Liver (tissue), 9 donors: Measurements from ENCODE around the gene LOX. TPM values are rescaled to one million over a fixed set of nuclear protein-coding genes. Genes with fewer than 3 reads are reported as not detected.

Experiments used
- DNase-seq: peaks from one replicate; pipeline ENCODE4 v3.0.0-alpha.2; 2017; ENCODE audit warnings: low spot score
- H3K27ac ChIP-seq, 2 donors: one replicate each; pipeline ENCODE4 v1.7.0; 2013; ENCODE audit warnings: inconsistent platforms in 2 of 2, low read length in 2 of 2, control low read depth in 1 of 2, low read depth in 1 of 2, mild to moderate bottlenecking in 1 of 2
- H3K27me3 ChIP-seq, 4 donors: one replicate each; pipeline versions ENCODE4 v1.6.1 to v1.7.0; 2013; ENCODE audit warnings: low read length in 3 of 4, inconsistent platforms in 1 of 4, mild to moderate bottlenecking in 1 of 4, moderate library complexity in 1 of 4; ENCODE audit not compliant: control insufficient read depth in 4 of 4, insufficient read depth in 4 of 4
- H3K36me3 ChIP-seq, 4 donors: one replicate each; pipeline versions ENCODE4 v1.6.1 to v1.7.0; 2013; ENCODE audit warnings: low read length in 3 of 4, mild to moderate bottlenecking in 3 of 4, low read depth in 1 of 4, moderate library complexity in 1 of 4; ENCODE audit not compliant: control insufficient read depth in 4 of 4, insufficient read depth in 3 of 4
- H3K4me1 ChIP-seq, 4 donors: one replicate each; pipeline versions ENCODE4 v1.6.1 to v1.7.0; 2013; ENCODE audit warnings: low read length in 3 of 4, mild to moderate bottlenecking in 3 of 4, moderate library complexity in 1 of 4; ENCODE audit not compliant: control insufficient read depth in 4 of 4, insufficient read depth in 4 of 4
- H3K4me3 ChIP-seq, 3 donors: one replicate each; pipeline versions ENCODE4 v1.6.1 to v1.7.0; 2013; ENCODE audit warnings: low read length in 3 of 3, control low read depth in 1 of 3, low read depth in 1 of 3, mild to moderate bottlenecking in 1 of 3
- H3K9ac ChIP-seq, 2 donors: one replicate each; pipeline ENCODE4 v1.7.0; 2013; ENCODE audit warnings: low read length in 2 of 2, mild to moderate bottlenecking in 2 of 2, moderate library complexity in 2 of 2, control low read depth in 1 of 2, low read depth in 1 of 2
- H3K9me3 ChIP-seq, 4 donors: one replicate each; pipeline versions ENCODE4 v1.6.1 to v1.7.0; 2013; ENCODE audit warnings: low read length in 3 of 4; ENCODE audit not compliant: control insufficient read depth in 4 of 4
- FOXA1 ChIP-seq: IDR thresholded peaks from 2 replicates; pipeline ENCODE4 v1.6.1; 2016; ENCODE audit warnings: antibody characterized with exemption
- FOXA2 ChIP-seq: IDR thresholded peaks from 2 replicates; pipeline ENCODE4 v1.6.1; 2016; ENCODE audit warnings: antibody characterized with exemption
- GABPA ChIP-seq, 2 donors: IDR thresholded peaks in 1 of 2; conservative IDR thresholded peaks in 1 of 2; 2 replicates each; pipeline ENCODE4 v1.6.1; 2016; ENCODE audit warnings: antibody characterized with exemption in 2 of 2, mild to moderate bottlenecking in 1 of 2, moderate library complexity in 1 of 2
- HNF4A ChIP-seq, 2 donors: conservative IDR thresholded peaks; 2 replicates each; pipeline ENCODE4 v1.6.1; 2016; ENCODE audit warnings: antibody characterized with exemption in 2 of 2, mild to moderate bottlenecking in 2 of 2
- HNF4G ChIP-seq: IDR thresholded peaks from 2 replicates; pipeline ENCODE4 v1.6.1; 2016; ENCODE audit warnings: antibody characterized with exemption
- NR2F2 ChIP-seq: IDR thresholded peaks from 2 replicates; pipeline ENCODE4 v1.6.1; 2016; ENCODE audit warnings: antibody characterized with exemption
- RAD21 ChIP-seq, 2 donors: IDR thresholded peaks; 2 replicates each; pipeline ENCODE4 v1.6.1; 2016; ENCODE audit warnings: antibody characterized with exemption in 2 of 2, mild to moderate bottlenecking in 2 of 2
- RXRA ChIP-seq, 2 donors: IDR thresholded peaks; 2 replicates each; pipeline ENCODE4 v1.6.1; 2017 to 2018; ENCODE audit warnings: antibody characterized with exemption in 2 of 2, mild to moderate bottlenecking in 1 of 2
- SP1 ChIP-seq: IDR thresholded peaks from 2 replicates; pipeline ENCODE4 v1.6.1; 2018; ENCODE audit warnings: antibody characterized with exemption, mild to moderate bottlenecking
- YY1 ChIP-seq: IDR thresholded peaks from 2 replicates; pipeline ENCODE4 v1.6.1; 2016; ENCODE audit warnings: antibody characterized with exemption, mild to moderate bottlenecking
- WGBS: extraction: QIAGEN DNeasy Blood & Tissue Kit; methylation state at CpG from one replicate; pipeline ENCODE4 v1.1.7; 2013; 5-methylcytosine and 5-hydroxymethylcytosine counted together
- polyA plus RNA-seq, 2 donors: library from polyadenylated mRNA; stranded (reverse) in 1 of 2; unstranded in 1 of 2; fragments of 200-250 nt in 1 of 2; fragments of >200 nt in 1 of 2; fragmentation: Nextera tagmentation in 1 of 2; extraction: Ambion mirVana in 1 of 2; gene quantifications; one replicate each; pipeline versions ENCODE4 v1.2.1 to v1.2.3, GENCODE V29; 2013 to 2015
- total RNA-seq, 2 donors: library from RNA; depleted of rRNA; stranded (reverse); fragments of >200 nt; gene quantifications; one replicate each; pipeline ENCODE4 v1.2.3, GENCODE V29; 2014
- TF ChIP-seq, protein P1 (sequence below): IDR thresholded peaks from 2 replicates; pipeline ENCODE4 v1.6.1; 2016; ENCODE audit warnings: antibody characterized with exemption, mild to moderate bottlenecking
- TF ChIP-seq, protein P2 (sequence below): IDR thresholded peaks from 2 replicates; pipeline ENCODE4 v1.6.1; 2016; ENCODE audit warnings: antibody characterized with exemption
- TF ChIP-seq, protein P3 (sequence below): fragments of 150-350 bp; IDR thresholded peaks from 2 replicates; pipeline ENCODE4 v1.5.1; 2017; ENCODE audit warnings: improper control_type of control experiment, low read depth, low read length; ENCODE audit not compliant: missing input control
- donor health status: healthy.
- donor health status: healthy.
- donor health status: healthy.
- donor health status: healthy.
- donor health status: healthy.

The LOX gene
- total and polyA plus RNA-seq, 4 donors = 0.42 to 2.2 (median 0.92) TPM

DNA sequence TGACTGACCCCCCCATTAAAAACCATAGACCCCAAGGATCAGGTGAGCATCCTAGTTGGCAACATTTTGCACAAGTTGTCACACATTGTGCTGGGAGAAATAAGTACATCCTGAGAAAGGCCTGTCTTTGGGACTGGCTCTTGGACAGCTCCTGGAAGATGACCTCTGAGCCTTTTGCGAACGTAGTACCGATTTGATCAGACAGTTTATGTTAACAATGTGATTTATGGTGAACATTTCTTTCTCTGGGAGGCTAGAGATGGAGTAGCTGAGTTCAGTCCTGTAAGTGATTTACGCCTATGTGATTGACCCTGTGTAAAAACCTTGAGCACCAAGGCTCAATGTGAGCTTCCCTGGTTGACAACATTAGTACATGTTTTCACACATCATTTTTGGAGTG, 41.7 kb downstream of the LOX start:
- H3K27ac ChIP-seq = no peak overlapping the region
- H3K9ac ChIP-seq = no peak overlapping the region
- no peak for DNase-seq
- no peaks in the 10 kb centered on the region for H3K9me3 ChIP-seq
- H3K4me1 ChIP-seq = no peaks in the 10 kb centered on the region
- 80% methylated on average over 4 of the region's 4 CpGs for WGBS
- TF ChIP-seq FOXA1 = no peak
- H3K36me3 ChIP-seq = no peaks in the 10 kb centered on the region
- no peak overlapping the region for H3K4me3 ChIP-seq
- H3K27me3 ChIP-seq = no peaks in the 10 kb centered on the region

DNA sequence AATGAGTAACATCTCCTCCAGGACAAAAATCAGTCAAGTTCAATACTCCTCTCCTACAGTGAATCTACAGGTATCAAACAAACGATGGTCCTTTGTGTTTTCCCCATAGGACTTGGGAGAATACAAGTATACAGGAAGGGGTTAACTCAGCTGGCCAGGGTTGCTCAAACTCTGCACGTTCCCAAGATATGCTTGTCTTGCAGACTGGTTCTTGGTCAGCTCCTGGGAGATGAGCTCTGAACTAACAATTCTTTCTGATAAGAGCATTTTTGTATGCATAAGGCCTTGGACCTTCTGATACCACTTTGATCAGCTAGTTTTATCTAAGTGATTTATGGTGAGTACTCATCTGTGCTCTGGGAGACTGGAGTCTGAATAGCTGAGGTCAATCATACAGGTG, 42.1 kb downstream of the LOX start:
- Histone ChIP-seq H3K9me3 (no peaks in the 10 kb centered on the region), H3K4me1 (no peaks in the 10 kb centered on the region), H3K9ac (no peak overlapping the region), H3K27ac (no peak overlapping the region), H3K36me3 (no peaks in the 10 kb centered on the region), H3K4me3 (no peak overlapping the region), H3K27me3 (no peaks in the 10 kb centered on the region)
- DNase-seq = no peak
- 44% methylated on average over 2 of the region's 2 CpGs for WGBS
- TF ChIP-seq, protein P1, sequence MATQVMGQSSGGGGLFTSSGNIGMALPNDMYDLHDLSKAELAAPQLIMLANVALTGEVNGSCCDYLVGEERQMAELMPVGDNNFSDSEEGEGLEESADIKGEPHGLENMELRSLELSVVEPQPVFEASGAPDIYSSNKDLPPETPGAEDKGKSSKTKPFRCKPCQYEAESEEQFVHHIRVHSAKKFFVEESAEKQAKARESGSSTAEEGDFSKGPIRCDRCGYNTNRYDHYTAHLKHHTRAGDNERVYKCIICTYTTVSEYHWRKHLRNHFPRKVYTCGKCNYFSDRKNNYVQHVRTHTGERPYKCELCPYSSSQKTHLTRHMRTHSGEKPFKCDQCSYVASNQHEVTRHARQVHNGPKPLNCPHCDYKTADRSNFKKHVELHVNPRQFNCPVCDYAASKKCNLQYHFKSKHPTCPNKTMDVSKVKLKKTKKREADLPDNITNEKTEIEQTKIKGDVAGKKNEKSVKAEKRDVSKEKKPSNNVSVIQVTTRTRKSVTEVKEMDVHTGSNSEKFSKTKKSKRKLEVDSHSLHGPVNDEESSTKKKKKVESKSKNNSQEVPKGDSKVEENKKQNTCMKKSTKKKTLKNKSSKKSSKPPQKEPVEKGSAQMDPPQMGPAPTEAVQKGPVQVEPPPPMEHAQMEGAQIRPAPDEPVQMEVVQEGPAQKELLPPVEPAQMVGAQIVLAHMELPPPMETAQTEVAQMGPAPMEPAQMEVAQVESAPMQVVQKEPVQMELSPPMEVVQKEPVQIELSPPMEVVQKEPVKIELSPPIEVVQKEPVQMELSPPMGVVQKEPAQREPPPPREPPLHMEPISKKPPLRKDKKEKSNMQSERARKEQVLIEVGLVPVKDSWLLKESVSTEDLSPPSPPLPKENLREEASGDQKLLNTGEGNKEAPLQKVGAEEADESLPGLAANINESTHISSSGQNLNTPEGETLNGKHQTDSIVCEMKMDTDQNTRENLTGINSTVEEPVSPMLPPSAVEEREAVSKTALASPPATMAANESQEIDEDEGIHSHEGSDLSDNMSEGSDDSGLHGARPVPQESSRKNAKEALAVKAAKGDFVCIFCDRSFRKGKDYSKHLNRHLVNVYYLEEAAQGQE = no peak
- TF ChIP-seq YY1 (no peak), FOXA2 (no peak), NR2F2 (no peak), HNF4G (no peak), RXRA (IDR thresholded peaks at IDR 0.05) (no peak), SP1 (no peak), GABPA (IDR thresholded peaks at IDR 0.05 in 1 of 2, conservative IDR thresholded peaks at IDR 0.05 in 1 of 2) (no peak), FOXA1 (no peak), RAD21 (IDR thresholded peaks at IDR 0.05) (no peak)
- TF ChIP-seq, protein P2, sequence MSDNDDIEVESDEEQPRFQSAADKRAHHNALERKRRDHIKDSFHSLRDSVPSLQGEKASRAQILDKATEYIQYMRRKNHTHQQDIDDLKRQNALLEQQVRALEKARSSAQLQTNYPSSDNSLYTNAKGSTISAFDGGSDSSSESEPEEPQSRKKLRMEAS = no peak
- TF ChIP-seq, protein P3, sequence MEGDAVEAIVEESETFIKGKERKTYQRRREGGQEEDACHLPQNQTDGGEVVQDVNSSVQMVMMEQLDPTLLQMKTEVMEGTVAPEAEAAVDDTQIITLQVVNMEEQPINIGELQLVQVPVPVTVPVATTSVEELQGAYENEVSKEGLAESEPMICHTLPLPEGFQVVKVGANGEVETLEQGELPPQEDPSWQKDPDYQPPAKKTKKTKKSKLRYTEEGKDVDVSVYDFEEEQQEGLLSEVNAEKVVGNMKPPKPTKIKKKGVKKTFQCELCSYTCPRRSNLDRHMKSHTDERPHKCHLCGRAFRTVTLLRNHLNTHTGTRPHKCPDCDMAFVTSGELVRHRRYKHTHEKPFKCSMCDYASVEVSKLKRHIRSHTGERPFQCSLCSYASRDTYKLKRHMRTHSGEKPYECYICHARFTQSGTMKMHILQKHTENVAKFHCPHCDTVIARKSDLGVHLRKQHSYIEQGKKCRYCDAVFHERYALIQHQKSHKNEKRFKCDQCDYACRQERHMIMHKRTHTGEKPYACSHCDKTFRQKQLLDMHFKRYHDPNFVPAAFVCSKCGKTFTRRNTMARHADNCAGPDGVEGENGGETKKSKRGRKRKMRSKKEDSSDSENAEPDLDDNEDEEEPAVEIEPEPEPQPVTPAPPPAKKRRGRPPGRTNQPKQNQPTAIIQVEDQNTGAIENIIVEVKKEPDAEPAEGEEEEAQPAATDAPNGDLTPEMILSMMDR = no peak

DNA sequence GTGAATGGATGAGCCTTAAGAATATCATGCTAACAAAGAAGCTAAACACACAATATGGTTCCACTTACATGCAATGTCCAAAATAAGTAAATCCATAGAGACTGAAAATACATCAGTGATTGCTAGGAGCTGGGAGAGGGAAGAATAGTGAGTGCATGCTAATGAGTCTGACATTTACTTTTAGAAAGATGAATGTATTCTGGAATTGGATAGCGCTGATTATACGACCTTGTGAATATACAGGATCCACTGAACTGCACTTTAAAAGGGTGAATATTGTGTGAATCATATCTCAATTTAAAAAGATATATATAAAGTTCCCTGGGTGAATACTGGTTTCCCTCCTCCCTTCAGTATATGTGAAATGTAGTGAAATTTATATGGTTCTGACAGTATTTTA, 46.2 kb downstream of the LOX start:
- Histone ChIP-seq H3K36me3 (peaks cover 0 to 1% (median under 1%) of the 10 kb centered on the region in 4 donors), H3K9me3 (no peaks in the 10 kb centered on the region), H3K4me1 (no peaks in the 10 kb centered on the region), H3K9ac (no peak overlapping the region), H3K4me3 (no peak overlapping the region), H3K27me3 (no peaks in the 10 kb centered on the region), H3K27ac (no peak overlapping the region)
- 96% methylated on average over 2 of the region's 2 CpGs for WGBS
- DNase-seq = no peak
- no peak for TF ChIP-seq RAD21 (IDR thresholded peaks at IDR 0.05)
- no peak for TF ChIP-seq HNF4A (conservative IDR thresholded peaks at IDR 0.05)
- no peak for TF ChIP-seq FOXA2
- TF ChIP-seq, protein P1 = no peak
- TF ChIP-seq, protein P2 = no peak
- TF ChIP-seq GABPA (IDR thresholded peaks at IDR 0.05 in 1 of 2, conservative IDR thresholded peaks at IDR 0.05 in 1 of 2) = no peak
